G401.6 (cell line): Measurements from ENCODE around the gene PTGER2.

Experiments
- FAIRE-seq: peaks from 2 replicates; lab custom pipeline; 2012; peaks lifted over from hg19 to GRCh38; lab: Jason Lieb, UNC

PTGER2 gene

DNA sequence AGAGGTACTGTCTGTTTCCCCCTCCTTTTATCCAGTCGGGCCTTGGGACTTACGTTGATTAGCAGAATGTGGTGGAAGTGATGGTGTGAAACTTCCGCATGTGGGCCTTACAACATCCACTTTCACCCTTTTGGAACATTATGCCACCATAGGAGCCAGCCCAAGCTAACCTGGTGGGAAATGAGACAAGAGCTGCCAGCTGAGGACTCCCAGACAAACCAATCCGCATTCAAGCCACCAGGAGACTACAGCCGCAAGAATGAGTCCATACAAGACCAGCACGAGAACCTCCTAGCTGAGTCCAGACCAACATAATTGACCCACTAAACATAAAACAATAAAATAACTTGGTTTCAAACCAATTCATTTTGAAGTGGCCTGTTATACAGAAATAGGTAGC lies 9.1 kb upstream of the PTGER2 start:
- no peak for FAIRE-seq

DNA sequence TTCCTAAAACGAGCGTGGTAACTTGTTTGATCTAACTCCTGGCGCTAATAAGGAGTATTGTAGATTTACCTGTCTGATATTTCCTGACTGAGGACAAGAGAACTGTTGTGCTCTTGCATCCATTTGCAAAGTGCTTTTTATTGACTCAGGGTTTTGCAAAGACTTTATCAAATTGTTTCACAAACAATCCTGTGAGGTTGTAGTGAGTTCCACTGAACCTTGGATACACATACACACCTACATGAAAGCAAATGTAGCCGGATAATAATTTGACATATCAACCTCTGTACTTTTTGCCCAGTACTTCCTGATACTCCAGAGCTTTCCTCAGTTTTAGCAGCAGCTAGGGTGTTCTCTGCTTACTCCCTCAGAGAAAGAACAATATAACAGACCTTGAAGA lies 6.7 kb upstream of the PTGER2 start:
- no peak for FAIRE-seq

DNA sequence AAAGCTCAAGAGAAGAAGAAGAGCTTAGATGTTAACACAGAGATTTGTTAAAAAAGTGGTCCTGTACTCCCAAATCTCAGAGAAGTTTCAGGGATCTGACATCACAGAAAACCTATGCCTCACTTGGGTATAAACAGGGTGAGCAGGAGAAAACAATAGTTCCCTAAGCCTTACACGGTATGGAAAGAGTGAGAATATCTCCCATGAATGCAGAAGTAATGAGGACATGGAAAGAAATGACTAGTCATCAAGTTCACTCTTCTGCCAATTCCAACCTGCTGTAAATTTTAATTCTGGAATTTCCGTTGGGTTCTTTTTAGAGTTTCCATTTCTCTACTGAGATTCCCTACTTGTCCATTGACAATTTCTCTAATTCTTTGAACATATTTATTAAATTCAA lies 6.2 kb upstream of the PTGER2 start:
- FAIRE-seq: no peak

DNA sequence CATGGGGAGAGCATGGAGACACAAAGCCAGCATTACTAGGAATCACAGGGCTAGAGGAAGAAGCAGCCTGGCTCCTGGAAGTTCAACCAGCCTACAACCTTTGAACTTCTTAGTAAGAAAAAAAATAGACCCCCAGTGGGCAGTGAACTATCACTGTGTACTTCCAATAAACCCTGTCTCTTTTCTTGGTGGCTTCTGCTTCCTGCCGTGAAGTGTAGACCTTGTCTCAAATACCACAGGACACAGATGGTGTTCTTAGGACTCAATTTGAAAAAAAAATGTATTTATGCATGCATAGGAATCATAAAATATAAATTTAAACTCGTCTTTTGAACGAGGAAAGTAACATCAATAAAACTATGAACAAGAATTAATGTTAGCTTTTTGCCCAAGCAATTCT lies 3.6 kb upstream of the PTGER2 start:
- no peak for FAIRE-seq

DNA sequence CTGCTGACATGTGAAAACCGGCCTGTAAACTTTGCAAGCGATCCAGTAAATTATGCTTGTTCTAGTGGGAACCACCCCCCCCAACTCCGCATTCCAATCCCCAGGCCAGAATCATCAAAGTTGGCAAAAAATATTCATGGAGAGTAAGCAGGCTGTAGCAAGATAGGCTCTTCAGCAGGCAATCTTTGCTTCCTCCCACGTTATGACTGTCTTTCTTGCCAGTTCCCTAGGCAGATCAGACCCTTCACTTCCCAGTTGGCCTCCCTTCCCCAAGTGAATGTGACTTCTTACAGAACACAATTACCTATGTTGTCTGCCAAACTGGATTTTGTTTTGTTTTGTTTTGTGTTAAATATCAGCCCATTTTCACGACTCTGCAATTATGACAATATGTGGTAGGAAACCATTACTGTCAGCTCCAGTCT lies 1.2 kb upstream of the PTGER2 start:
- FAIRE-seq: no peak

DNA sequence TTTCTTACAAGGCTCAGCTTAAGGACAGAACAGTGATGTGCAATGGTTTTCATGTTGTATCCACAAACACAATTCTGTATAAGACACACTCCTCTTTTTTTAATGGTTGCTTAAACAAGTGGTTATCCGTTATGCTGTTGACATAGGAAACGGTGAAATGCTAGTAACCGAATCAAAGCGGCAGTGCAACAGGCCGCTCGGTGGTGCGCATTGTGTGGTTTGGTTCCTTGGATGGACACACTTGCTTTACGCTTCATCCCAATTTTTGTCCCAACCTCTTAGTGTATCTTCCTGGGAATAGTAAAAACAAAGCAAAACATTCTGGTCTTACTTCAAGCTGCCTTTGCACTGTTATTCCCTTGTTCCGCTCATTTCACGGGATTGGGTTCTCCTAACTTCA lies 650 bp upstream of the PTGER2 start:
- no peak for FAIRE-seq

DNA sequence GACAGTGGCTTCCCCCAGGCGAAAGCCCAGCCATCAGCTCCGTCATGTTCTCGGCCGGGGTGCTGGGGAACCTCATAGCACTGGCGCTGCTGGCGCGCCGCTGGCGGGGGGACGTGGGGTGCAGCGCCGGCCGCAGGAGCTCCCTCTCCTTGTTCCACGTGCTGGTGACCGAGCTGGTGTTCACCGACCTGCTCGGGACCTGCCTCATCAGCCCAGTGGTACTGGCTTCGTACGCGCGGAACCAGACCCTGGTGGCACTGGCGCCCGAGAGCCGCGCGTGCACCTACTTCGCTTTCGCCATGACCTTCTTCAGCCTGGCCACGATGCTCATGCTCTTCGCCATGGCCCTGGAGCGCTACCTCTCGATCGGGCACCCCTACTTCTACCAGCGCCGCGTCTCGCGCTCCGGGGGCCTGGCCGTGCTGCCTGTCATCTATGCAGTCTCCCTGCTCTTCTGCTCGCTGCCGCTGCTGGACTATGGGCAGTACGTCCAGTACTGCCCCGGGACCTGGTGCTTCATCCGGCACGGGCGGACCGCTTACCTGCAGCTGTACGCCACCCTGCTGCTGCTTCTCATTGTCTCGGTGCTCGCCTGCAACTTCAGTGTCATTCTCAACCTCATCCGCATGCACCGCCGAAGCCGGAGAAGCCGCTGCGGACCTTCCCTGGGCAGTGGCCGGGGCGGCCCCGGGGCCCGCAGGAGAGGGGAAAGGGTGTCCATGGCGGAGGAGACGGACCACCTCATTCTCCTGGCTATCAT lies 663 bp downstream of the PTGER2 start:
- no peak for FAIRE-seq

DNA sequence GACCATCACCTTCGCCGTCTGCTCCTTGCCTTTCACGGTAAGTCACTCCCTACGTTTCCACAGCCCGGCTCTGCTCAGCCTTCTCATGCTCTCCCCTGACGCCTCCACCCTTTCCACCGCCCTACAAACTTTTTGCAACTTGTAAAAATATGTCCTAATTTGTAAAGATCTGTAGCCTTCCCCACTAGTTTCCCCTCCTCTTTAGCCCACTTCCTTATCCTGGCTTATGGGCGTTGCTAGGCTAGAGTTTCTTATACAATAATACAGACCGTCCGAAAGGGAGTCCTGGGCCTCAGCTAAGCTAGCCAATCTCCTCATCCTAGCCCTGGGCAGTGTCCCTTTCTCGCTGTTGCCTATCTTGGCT lies 1.2 kb downstream of the PTGER2 start:
- FAIRE-seq: no peak

DNA sequence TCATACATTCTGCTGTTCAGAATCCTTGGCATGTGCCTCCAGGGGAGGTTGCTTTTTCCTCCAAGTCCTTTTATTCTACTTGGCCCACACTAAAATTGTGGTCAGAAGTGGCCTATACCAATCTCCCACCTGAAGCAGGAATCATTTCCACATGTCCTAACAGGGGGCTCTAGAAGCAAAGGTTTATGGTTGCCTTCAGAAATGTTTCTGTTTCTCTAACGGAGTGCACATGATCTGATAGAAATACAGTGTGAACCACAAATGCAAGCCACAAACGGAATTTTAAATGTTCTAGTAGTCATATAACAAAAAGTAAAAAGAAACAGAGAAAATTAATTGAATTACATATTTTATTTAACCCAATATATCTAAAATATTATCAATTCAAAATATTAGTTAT lies 4.0 kb downstream of the PTGER2 start:
- FAIRE-seq: no peak

DNA sequence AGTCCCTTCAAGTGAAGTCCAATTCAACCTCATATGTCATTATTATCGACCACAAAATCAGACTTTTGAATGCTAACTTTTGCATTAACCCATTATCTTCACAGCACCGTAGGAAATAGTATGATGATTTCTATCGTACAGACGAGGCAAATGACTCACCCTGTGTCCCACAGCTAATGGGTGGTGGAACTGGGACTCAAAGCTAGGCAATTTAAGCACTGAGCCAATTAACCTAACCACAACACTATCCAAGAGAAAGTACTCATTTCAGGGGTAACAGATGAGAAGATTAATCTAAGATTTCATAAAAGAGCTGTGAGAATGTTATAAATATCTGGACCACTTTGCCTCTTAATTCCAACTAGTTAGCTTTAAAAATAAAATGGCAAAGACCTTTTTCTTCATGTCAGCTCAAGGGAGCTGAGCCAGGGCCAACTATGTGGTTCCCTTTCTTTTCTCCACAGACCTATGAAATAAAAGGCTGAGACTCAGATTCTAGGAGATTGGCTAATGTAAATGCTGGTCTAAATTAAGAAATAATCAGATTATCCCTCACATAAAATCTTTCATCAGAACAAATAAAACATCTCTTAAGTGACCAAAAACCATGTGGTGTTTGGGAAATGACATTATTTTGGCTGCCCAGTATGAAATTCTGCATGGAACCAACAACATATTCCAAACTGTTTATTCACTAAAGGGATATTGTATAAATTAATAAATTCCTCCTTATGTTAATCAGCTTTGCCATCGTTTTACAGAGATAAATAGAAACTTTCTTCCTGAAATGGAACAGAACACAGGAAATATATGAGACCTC lies 4.9 kb downstream of the PTGER2 start:
- FAIRE-seq: no peak

DNA sequence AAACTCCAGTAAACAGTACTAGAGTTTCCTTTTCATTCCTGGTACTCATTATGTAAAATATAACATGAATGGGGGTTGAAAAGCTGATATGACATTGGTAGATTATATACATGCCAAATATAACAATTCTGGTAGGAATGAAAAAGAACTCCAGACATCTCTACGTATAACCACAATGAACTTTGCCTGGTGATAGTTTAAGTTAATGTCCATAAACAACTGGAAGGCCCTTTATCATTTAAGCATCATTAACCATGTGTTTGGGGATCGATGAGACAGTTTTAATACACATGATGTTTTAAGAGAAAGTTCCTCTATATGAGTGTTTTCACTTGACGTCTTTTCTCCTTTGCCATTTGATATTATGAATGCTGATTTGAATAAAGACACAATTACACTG lies 5.8 kb downstream of the PTGER2 start:
- no peak for FAIRE-seq

DNA sequence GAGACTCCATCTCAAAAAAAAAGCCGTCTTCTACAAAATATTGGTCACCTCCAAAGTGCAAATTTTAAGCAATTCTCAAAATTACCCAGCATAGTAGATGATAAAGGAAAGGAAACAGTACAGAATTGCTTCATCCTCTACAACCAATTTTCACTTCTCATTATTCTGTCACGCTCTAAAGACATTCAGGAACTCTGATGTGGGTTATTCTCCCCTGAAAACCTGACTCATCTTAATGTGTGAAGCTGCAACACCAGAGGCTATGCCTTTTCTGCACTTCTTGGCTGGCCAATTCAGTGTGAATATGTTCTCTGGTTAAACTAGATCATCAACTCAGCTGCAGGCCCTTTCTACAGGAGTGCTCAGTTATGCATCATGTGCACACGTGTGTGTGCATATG lies 11.0 kb downstream of the PTGER2 start:
- no peak for FAIRE-seq

DNA sequence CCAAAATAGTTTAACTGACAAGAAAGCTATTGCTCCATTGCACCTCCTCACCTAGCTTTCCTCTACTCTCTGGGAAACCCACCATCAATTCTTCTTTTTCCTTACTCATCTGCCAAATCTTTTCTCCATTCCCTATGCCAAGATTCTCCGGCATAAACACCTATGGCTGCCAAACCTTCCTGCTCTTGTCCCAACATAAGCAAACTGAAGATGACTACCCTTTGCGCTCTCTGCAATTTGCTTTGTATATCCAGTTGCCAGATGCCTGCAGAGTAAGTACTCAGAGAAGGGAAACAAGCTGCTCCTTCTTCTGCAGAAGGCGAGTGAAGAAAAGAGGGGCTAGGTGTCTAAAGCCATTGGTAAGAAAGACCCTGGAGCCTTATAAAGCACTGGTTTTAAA lies 11.5 kb downstream of the PTGER2 start:
- no peak for FAIRE-seq

DNA sequence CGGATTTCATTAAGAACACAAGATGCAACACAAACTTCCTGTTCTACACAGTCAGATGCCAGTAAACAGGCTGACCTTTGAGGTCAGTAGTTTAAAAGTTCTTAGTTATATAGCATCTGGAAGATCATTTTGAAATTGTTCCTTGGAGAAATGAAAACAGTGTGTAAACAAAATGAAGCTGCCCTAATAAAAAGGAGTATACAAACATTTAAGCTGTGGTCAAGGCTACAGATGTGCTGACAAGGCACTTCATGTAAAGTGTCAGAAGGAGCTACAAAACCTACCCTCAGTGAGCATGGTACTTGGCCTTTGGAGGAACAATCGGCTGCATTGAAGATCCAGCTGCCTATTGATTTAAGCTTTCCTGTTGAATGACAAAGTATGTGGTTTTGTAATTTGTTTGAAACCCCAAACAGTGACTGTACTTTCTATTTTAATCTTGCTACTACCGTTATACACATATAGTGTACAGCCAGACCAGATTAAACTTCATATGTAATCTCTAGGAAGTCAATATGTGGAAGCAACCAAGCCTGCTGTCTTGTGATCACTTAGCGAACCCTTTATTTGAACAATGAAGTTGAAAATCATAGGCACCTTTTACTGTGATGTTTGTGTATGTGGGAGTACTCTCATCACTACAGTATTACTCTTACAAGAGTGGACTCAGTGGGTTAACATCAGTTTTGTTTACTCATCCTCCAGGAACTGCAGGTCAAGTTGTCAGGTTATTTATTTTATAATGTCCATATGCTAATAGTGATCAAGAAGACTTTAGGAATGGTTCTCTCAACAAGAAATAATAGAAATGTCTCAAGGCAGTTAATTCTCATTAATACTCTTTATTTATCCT lies 13.5 kb downstream of the PTGER2 start:
- no peak for FAIRE-seq

DNA sequence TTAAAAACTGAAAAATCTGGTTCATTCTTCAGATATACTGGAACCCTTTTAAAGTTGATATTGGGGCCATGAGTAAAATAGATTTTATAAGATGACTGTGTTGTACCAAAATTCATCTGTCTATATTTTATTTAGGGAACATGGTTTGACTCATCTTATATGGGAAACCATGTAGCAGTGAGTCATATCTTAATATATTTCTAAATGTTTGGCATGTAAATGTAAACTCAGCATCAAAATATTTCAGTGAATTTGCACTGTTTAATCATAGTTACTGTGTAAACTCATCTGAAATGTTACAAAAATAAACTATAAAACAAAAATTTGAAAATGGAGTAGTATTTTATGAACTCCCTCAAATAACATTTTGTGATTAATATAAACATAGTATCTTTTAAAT lies 14.2 kb downstream of the PTGER2 start:
- FAIRE-seq: no peak

DNA sequence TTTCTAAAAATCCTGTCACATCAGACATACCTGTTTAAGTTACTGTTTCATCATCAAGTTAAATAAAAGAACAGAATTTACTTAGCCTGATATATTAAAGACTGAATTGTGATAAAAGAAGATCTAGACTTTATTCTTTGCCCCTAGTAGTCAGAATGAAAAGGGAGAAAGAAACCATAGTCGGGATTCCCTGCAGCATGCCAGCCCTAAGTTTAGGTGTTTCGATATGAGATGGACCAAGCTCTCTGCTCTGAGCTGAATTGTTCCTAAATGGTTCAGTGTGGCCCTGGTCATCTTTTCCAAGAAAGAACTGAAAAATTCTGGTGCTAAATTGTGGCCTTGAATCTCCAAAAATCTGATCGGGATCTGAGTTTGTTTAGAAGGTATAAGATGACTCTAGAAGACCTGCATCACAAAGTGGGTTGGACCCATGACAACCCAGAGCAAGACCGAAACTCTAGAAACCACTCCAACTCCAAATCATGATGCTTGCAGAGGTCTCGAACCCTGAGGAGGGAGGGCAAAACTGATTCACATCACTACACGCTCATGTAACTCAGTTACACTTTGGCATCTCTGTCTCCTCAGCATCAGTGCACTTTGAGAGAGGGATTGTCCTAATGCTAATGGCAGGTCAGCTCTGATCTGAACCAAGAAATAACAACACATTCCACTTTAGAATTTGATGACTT lies 15.7 kb downstream of the PTGER2 start:
- FAIRE-seq: no peak

DNA sequence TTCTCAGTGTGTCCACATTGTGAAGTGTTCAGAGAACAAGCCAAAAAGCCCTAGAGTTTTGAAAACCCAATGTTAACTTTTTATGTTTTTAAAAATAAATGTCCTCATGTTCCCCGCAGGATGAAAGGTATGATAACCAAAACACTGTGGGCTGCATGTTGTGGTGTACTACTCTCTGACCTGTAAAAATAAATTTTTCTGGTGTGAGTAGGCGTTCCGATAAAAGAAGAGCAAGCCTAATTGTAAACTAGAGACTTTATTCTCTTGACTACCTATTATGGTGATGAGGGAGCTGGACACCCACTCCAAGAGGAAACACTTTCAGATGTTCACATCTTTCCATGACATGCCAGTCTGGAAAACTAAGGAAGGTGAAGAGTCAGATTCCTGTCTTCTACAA lies 18.2 kb downstream of the PTGER2 start:
- FAIRE-seq: no peak

DNA sequence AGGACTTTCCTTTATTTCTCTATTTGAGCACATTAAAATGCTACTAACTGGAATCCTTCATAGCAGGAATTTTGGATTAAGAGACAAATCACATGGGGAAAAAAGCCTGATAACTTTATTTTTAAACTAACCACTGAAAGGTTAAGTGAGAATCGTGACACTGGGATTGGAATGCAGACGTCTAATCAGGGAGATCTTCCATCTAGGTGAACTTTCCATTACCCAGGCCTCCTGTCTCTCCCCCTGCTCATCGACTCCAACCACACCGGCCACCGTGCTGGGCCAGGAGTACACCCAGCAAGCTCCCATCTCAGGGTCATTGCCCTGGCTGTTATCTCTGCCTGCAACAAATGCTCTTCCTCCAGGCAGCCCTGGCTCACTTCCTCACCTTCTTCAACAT lies 19.0 kb downstream of the PTGER2 start:
- FAIRE-seq: no peak

DNA sequence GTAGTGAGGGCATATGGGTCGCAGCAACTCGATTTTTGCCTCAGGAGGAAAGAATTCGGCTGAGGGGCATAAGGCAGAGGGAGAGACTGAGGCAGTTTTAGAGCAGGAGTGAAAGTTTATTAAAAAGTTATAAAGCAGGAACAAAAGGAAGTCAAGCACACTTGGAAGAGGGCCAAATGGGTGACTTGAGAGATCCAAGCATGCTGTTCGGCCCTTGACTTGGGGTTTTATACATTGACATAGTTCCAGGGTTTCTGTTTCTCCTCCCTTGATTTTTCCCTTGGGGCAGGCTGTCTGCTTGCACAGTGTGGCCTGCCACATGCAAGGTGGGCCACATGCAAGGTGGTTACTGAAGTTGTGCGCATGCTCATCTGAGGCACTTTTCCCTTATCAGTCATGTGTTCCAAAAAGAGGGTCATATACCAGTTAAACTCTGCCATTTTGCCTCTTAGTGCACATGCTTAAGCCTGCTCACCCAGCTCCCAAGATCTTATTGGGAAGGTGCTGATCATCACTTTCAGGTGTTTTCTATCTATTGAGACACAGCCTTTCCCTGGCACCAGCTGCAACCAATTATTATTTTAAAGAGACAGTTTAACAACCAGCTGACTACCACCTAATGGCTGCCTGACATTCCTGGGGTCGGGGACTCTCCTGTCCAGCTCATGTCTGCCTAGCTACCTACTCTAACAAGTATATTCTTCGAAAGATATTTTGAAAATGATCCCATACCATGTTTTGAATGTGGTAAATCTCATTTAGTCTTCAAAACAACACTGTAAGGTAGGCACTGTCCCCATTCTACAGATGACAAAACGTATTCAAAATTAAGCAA lies 19.9 kb downstream of the PTGER2 start:
- no peak for FAIRE-seq

DNA sequence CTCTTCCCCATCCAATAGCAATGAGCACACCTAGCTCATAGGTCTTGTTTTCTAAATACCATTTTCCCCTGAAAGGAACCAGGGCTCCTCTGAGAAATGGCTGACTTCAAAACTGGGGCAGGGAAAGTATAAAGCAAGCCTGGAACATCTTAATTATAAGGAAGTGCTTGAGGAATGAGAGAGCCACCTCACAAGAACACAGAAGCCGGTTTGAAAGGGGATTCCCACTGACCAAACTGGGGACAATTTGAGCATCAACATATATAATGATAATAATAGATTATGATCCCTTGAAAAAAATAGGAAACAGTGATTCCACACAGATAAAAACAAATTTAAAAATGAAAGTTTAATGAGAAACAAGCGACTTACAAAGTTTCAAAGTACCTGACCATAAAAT lies 22.1 kb downstream of the PTGER2 start:
- FAIRE-seq: no peak

DNA sequence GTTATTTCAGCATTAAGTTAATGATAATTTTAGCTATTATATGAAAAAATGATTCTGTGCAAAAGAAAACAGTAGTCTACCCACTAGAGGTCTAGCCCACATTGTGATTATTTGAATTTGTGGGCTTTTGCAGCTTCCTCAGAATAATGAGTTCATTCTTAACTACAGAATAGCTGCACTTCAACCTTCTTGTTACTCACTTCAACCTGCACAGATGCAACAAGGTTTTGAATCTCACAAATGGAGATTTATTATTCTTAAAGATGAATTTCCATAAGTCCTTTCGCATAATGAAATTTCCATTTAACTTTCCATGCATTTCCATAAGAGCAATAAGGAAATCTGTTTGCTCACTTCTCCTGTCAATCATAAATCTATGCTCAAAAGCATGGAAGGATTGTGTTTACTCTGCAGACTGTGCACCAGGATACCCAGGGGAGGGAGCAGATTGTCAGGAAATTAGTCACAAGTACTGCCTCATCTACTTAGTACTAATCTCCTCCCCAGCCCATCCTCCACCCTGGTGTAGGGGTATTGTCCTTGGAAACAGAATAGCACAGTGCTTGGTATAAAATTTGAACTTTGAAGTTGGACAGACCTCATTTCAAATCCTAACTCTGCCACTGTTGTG lies 24.1 kb downstream of the PTGER2 start:
- FAIRE-seq: no peak
